ENCODE data around the gene DEFB128. TPM values are rescaled to one million over a fixed set of nuclear protein-coding genes. Genes with fewer than 3 reads are reported as not detected.

Gene DEFB128
- total and polyA plus RNA-seq, 2 of the 4 experiments (the other 2 are of a cell fraction) = not detected

DNA sequence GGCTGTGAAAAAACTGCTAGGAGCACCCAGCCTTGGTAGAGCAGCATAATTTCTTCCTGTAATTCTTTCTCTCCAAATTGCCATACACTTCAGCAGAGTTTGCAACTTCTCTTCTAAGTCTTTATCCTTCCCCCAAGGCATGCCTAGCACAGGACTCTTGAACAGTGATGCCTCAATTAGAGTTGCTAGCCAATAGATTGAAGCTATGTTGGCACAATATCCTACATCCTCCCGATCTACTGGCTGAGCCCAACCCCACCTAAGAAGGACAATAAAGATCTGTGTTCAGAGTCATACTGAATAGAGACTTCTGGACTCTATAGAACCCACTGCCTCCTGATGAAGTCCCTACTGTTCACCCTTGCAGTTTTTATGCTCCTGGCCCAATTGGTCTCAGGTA lies 47.2 kb downstream of the DEFB128 start, which contains the start of gene DEFB126:
DEFB126 (plus strand) TSS at position 301 of the 400 bp plus-strand sequence; CDS start at position 340, 39 bp downstream.
- no TSS peak for BruUV-seq (replicated peaks)
- no peak within 1 kb of the TSS for H3K27ac ChIP-seq (ENCODE audit: insufficient read depth, low read length)
- peaks cover 3% of the 10 kb centered on the region for H3K27me3 ChIP-seq (ENCODE audit: control insufficient read depth, insufficient read depth, low read length)
- no peaks in the 10 kb centered on the region for H3K36me3 ChIP-seq (ENCODE audit: control insufficient read depth, insufficient read depth, low read length)
- no peaks in the 10 kb centered on the region; the same call in 1 of the 2 replicates for H3K9me3 ChIP-seq (ENCODE audit: control insufficient read depth, insufficient read depth, low read length)
- H3K4me1 ChIP-seq (ENCODE audit: control insufficient read depth, insufficient read depth, low read length) = no peaks in the 10 kb centered on the region
- no peak within 1 kb of the TSS for H3K4ac ChIP-seq (ENCODE audit: low read depth, low read length)
- no peak within 1 kb of the TSS for H2AK5ac ChIP-seq (ENCODE audit: low read depth, low read length)
- no peaks in the 10 kb centered on the region for H3K79me1 ChIP-seq (ENCODE audit: low read depth in 1 of 2, low read length in 2 of 2)
- no peak within 1 kb of the TSS for H4K8ac ChIP-seq (ENCODE audit: low read depth in 2 of 2, low read length in 2 of 2)
- no peak within 1 kb of the TSS for H3K4me3 ChIP-seq (ENCODE audit: insufficient read depth, low read depth, low read length)
- no peak within 1 kb of the TSS for H3K23ac ChIP-seq (ENCODE audit: low read depth, low read length)
- ATAC-seq (ENCODE audit: low read depth) (no peak), DNase-seq (no peak)
- in situ Hi-C loops (cut with MboI; ENCODE audit: low sequenced_read_pairs) = no loop called here
- intact Hi-C loops (cut with micrococcal nuclease) = no loop called here
- no peaks in the 10 kb centered on the region for H4K20me1 ChIP-seq (ENCODE audit: insufficient read depth, low read length)
- H2BK20ac ChIP-seq (ENCODE audit: low read depth, low read length) = no peak within 1 kb of the TSS
- no peak within 1 kb of the TSS for H3K18ac ChIP-seq (ENCODE audit: low read depth, low read length)
- H2BK5ac ChIP-seq (ENCODE audit: low read depth, low read length, poor library complexity, severe bottlenecking) = no peak within 1 kb of the TSS
- H3K9me1 ChIP-seq (ENCODE audit: insufficient read depth, low read length) = no peaks in the 10 kb centered on the region
- H3K14ac ChIP-seq (replicated peaks; ENCODE audit: low read depth, low read length) = no peak within 1 kb of the TSS
- no peak for TF ChIP-seq CEBPB (IDR thresholded peaks at IDR 0.05; ENCODE audit: low read depth, low read length)
- TF ChIP-seq, protein P1, sequence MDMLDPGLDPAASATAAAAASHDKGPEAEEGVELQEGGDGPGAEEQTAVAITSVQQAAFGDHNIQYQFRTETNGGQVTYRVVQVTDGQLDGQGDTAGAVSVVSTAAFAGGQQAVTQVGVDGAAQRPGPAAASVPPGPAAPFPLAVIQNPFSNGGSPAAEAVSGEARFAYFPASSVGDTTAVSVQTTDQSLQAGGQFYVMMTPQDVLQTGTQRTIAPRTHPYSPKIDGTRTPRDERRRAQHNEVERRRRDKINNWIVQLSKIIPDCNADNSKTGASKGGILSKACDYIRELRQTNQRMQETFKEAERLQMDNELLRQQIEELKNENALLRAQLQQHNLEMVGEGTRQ (IDR thresholded peaks at IDR 0.05; ENCODE audit: low read depth, low read length) = no peak
- no peak within 1 kb of the TSS for H4K91ac ChIP-seq (ENCODE audit: insufficient read depth, low read depth, low read length)
- no peak within 1 kb of the TSS for H2AK9ac ChIP-seq (replicated peaks; ENCODE audit: low read depth, low read length, poor library complexity)
- 0% methylated on average over 1 of the region's 1 CpG; no CpG with 5 or more reads in 1 of the 2 experiments for WGBS, 2 experiments (ENCODE audit: extremely low coverage in 2 of 2, insufficient read length in 1 of 2)
- POLR2A ChIA-PET (ENCODE audit: unreplicated experiment) = no interaction called here
- H4K5ac ChIP-seq (ENCODE audit: low read depth, low read length) = no peak within 1 kb of the TSS
- no peak within 1 kb of the TSS for H2BK15ac ChIP-seq (ENCODE audit: low read depth, low read length)
- H2BK120ac ChIP-seq (ENCODE audit: low read depth, low read length) = no peak within 1 kb of the TSS
- dilution Hi-C loops (cut with HindIII; ENCODE audit: low sequenced_read_pairs, unreplicated experiment) = no loop called here
- H2AFZ ChIP-seq (replicated peaks; ENCODE audit: low read length, poor library complexity) = no peak within 1 kb of the TSS
- no peak within 1 kb of the TSS for H3K9ac ChIP-seq (ENCODE audit: low read depth, low read length)
- 0 out of 2 replicates have a peak within 1 kb of the TSS, but pooled peaks have one; percentile 3 for H3K56ac ChIP-seq (ENCODE audit: extremely low read depth, insufficient read depth, low read length)
- no peak within 1 kb of the TSS for H3K4me2 ChIP-seq (ENCODE audit: low read depth, low read length)
- CTCF ChIA-PET = no interaction called here

Other genes with a start within 250 kb of the DEFB128 start
- gene DEFB125, start 102.0 kb downstream of the DEFB128 start, total RNA-seq (2012; rRNA removed) = not detected in 2 replicates
- gene DEFB125, start 102.0 kb downstream of the DEFB128 start, polyA plus RNA-seq (2012; rRNA removed) = not detected in 2 replicates
- gene DEFB126, start 47.1 kb downstream of the DEFB128 start, total RNA-seq (2012; rRNA removed) = not detected in 2 replicates
- gene DEFB126, start 47.1 kb downstream of the DEFB128 start, polyA plus RNA-seq (2012; rRNA removed) = not detected in 2 replicates
- gene DEFB127, start 32.3 kb downstream of the DEFB128 start, total RNA-seq (2012; rRNA removed) = not detected in 2 replicates
- gene DEFB127, start 32.3 kb downstream of the DEFB128 start, polyA plus RNA-seq (2012; rRNA removed) = not detected in 2 replicates
- not detected in 2 replicates for gene DEFB129, start 37.5 kb upstream of the DEFB128 start, total RNA-seq (2012; rRNA removed)
- gene DEFB129, start 37.5 kb upstream of the DEFB128 start, polyA plus RNA-seq (2012; rRNA removed) = not detected in 2 replicates
- not detected in 2 replicates for gene DEFB132, start 68.0 kb upstream of the DEFB128 start, total RNA-seq (2012; rRNA removed)
- not detected in 2 replicates for gene DEFB132, start 68.0 kb upstream of the DEFB128 start, polyA plus RNA-seq (2012; rRNA removed)
- 1.1 and 2.0 TPM in 2 replicates for gene C20orf96, start 101.0 kb upstream of the DEFB128 start, total RNA-seq (2012; rRNA removed)
- gene C20orf96, start 101.0 kb upstream of the DEFB128 start, polyA plus RNA-seq (2012; rRNA removed) = 9.4 and 9.8 TPM in 2 replicates
- gene ZCCHC3, start 107.9 kb upstream of the DEFB128 start, total RNA-seq (2012; rRNA removed) = 10.9 and 13.9 TPM in 2 replicates
- gene ZCCHC3, start 107.9 kb upstream of the DEFB128 start, polyA plus RNA-seq (2012; rRNA removed) = 8.2 and 8.8 TPM in 2 replicates
- gene SOX12, start 135.8 kb upstream of the DEFB128 start, total RNA-seq (2012; rRNA removed) = 1.1 TPM in 2 replicates
- 6.2 and 6.4 TPM in 2 replicates for gene SOX12, start 135.8 kb upstream of the DEFB128 start, polyA plus RNA-seq (2012; rRNA removed)
- 9.9 and 17.5 TPM in 2 replicates for gene NRSN2, start 157.4 kb upstream of the DEFB128 start, total RNA-seq (2012; rRNA removed)
- gene NRSN2, start 157.4 kb upstream of the DEFB128 start, polyA plus RNA-seq (2012; rRNA removed) = 75.1 and 101 TPM in 2 replicates
- gene TRIB3, start 191.0 kb upstream of the DEFB128 start, total RNA-seq (2012; rRNA removed) = 15.0 and 18.5 TPM in 2 replicates
- 23.2 and 23.4 TPM in 2 replicates for gene TRIB3, start 191.0 kb upstream of the DEFB128 start, polyA plus RNA-seq (2012; rRNA removed)
- gene RBCK1, start 218.6 kb upstream of the DEFB128 start, total RNA-seq (2012; rRNA removed) = 29.2 and 29.9 TPM in 2 replicates
- 84.2 and 89.4 TPM in 2 replicates for gene RBCK1, start 218.6 kb upstream of the DEFB128 start, polyA plus RNA-seq (2012; rRNA removed)